ENCODE measurements around the gene FHL5.
"Not testable (repeated sequence)": the region's sequence is repeated elsewhere in the genome, so short reads cannot be mapped to it uniquely, and the experiment has no call there.

Gene FHL5, protein sequence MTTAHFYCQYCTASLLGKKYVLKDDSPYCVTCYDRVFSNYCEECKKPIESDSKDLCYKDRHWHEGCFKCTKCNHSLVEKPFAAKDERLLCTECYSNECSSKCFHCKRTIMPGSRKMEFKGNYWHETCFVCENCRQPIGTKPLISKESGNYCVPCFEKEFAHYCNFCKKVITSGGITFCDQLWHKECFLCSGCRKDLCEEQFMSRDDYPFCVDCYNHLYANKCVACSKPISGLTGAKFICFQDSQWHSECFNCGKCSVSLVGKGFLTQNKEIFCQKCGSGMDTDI

DNA sequence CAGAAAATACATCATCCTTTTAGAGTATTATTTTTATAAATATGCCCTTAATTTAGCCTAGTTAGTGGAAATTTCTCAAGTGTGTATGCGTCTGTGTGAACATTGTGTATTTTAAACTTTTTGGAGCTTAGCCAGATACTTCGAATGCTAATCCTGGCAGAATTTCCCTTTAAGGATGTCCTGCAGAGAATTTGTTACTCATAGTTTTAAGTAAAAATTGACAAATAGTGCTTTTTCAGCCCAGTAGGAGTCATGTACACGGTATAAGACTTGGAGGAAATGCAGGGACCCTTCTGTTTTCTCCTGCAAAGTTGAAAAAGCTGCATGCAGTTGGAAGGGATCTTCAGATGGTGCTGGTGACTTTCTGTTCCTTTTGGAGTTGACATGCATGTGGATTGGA is at the start of gene FHL5:
FHL5 (plus strand) TSS at position 243 of the 400 bp plus-strand sequence. CDS start 40,486 bp downstream, outside the sequence.
- in situ Hi-C loops (cut with HindIII; ENCODE audit: low sequenced_read_pairs): no loop called here

DNA sequence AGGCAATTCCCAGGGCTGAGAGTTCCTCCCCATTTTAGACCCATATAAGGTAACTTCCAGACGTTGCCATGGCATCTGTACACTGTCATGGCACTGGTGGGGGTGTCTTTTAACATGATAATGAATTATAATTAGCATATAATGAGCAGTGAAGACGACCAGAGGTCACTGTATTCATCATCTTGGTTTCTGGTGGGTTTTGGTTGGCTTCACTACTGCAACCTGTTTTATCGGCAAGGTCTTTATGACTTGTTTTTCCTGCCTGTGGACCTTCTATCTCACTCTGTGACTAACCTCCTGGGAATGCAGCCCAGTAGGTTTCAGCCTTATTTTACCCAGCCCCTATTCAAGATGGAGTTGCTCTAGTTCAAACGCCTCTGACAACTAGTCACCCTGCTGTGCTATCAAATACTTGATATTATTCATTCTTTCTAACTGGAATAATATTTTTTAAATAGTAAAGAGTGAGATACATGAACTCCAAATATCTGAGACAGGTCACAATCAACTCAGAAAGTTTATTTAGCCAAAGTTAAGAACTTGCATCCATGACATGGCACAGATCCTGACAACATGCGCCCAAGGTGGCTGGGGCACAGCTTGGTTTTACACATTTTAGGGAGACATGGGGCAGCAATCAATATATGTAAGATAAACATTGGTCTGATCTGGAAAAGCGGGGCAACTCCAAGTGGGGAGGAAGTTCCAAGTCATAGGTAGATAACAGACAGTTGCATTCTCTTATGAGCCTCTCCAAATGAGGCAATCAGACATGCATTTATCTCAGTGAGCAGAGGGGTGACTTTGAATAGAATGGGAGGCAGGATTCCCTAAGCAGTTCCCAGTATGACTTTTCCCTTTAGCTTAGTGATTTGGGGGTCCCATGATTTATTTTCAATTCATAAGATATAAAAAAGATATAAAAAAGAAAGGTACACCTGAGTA is 42.5 kb upstream of the FHL5 start:
- in situ Hi-C loops (cut with HindIII; ENCODE audit: low sequenced_read_pairs): no loop called here

DNA sequence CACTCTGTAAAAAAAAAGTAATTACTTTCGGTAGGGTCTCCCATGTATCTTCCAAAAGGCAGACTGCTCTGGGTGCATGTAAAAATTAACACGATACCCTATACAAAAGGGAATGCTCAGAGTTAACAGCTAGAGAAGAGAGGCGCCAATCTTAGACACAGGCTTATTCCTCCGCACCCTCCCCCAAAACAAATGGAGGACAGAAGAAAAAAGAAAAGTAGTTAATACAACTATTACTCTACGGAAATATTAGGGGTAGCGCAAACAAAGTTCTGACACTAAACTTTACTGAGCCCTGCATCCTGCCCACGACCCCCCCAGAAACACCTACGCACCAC is 41.7 kb upstream of the FHL5 start:
- in situ Hi-C loops (cut with HindIII; ENCODE audit: low sequenced_read_pairs): no loop called here

DNA sequence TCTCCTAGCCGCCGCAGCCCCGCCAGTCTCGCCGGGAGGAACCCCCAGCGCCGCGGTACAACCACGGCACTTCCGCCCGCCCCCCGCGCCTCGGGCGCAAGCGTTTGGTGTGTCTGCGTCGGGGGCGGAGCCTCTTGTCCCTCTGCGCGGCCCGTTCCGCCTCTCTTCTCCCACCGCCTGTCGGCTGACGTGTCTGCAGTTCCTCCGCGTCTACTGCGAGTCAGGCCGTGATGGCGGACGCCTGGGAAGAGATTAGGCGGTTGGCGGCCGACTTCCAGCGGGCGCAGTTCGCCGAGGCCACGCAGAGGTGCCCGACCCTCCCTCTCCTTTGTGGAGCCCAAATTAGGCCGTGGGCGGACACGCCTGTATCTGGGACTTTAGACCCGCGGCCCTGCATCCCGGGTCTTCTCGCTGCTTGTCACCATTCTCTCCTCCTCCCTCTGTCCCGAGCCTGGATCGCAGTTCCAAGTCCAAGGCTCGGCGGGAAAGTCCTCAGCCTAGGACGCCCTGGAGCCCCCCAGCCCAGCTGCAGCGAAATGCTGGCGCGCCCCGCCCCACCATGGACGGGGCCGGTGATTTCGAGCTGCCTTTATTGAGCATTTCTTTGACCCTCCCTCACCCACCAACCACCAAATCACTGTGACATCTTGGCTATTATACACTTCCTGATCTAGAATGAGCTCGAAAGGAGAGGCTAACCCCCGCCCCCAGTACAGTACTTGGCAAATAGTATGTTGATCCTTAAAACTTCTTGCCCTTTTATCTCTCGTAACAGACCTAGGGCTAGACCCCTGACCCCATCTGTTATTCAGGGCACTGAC is 41.1 kb upstream of the FHL5 start, which contains the start of gene UFL1:
UFL1 (plus strand) TSS at position 163 of the 821 bp plus-strand sequence; CDS start at position 231, 68 bp downstream.
- in situ Hi-C loops (cut with HindIII; ENCODE audit: low sequenced_read_pairs): no loop called here

DNA sequence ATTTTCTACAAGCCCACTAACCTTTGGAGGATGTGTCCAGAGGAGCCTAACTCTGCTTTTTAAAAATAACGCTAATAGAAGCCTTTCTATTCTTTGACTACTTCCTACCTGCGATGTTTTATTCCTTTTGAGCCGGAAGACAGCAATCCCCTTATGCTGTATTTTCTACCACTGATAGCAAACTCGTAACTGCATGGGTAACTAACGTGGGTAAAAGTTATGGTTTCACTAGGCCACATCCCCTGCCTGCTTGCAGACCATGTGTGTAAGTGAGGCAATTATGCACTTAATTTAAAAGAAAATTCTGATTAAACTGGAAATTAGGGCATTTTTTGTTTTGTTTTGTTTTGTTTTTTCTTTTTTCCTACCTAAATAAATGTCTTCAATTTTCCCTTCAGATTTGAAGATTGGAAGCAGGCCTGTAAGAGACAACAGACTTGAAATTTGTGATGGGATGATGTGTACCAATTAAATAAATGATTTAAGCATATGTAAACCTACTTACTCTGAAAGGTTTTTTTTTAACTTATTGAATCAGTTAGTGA is 40.4 kb upstream of the FHL5 start:
- in situ Hi-C loops (cut with HindIII; ENCODE audit: low sequenced_read_pairs): no loop called here

DNA sequence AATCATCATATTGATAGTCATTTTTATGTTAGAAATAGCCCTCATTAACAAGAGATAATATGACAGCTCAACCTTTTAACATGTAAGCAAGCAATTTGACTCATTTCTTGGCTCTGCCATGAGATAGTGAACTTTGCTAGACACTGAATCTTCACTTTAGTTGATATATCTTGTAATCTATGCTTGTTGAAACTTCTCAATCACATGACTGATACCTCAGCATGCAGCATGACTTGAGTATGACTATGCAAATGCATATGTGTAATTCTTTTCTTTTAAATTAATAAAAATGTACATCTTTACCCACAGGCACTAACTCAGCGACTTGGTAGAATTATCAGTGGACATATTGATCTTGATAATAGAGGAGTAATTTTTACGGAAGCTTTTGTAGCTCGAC is 34.7 kb upstream of the FHL5 start:
- in situ Hi-C loops (cut with HindIII; ENCODE audit: low sequenced_read_pairs): no loop called here

DNA sequence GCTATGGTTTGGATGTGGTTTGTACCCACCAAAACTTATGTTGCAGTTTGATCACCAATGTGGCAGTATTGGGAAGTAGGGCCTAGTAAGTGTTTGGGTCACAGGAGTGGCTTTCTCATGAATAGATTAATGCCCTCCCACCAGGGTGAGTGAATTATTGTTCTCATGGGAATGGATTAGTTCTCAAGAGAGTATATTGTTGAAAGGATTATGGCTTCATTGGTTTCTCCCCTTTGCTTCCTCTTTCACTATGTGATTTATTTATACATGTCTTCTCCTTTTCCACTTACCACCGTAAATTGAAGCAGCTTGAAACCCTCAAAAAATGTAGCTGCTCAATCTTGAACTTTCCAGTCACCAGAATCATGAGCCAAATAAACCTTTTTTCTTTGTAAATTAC is 30.5 kb upstream of the FHL5 start:
- in situ Hi-C loops (cut with HindIII; ENCODE audit: low sequenced_read_pairs): no loop called here

DNA sequence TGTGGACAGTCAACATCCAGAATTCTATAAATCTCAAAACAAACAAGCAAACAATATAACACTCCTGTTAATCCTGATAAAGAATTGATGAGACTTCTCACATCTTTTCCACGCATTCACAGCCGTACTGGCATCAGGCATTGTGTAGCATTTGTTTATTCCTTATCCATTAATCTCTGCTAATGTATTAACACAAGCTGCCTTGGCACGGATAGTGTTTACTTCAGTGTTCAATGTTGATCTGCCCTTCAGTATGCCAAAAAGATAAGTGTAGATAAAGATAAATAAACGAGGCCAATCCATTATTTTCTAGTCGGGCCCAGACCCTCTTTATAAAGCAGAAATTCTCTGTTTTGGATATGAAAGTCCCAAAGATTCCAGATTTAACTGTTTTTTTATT is 25.2 kb upstream of the FHL5 start:
- in situ Hi-C loops (cut with HindIII; ENCODE audit: low sequenced_read_pairs): no loop called here

DNA sequence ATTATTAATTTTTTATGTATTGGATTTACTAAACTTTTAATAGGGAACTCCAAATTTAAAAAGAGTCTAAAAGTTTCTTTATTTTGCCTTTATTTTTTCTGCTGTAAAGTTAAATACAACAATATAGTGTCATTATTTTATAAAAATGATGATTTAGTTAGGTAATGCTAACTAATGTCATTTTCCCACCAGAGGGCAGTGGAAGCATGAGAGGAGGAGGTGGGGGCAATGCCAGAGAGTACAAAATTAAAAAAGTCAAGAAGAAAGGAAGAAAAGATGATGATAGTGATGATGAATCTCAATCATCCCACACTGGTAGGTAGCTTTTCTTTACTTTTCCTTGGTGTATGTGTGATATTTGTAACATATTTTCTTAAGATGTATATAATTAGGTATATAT is 20.2 kb upstream of the FHL5 start:
- in situ Hi-C loops (cut with HindIII; ENCODE audit: low sequenced_read_pairs): no loop called here

DNA sequence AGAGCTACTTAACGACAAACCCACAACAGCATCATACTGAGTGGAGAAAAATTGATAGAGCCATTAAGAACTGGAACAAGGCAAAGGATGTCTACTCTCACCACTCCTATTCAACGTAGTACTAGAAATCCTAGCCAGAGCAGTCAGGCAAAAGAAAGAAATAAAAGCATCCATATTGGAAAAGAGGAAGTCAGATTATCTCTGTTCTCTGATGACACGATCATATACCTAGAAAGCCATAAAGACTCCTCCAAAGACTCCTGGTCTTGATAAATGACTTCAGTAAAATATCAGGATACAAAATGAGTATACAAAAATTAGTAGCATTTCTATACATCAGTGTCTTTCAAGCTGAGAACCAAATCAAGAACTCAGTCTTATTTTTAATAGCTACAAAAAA is 17.0 kb upstream of the FHL5 start:
- in situ Hi-C loops (cut with HindIII; ENCODE audit: low sequenced_read_pairs): no loop called here

DNA sequence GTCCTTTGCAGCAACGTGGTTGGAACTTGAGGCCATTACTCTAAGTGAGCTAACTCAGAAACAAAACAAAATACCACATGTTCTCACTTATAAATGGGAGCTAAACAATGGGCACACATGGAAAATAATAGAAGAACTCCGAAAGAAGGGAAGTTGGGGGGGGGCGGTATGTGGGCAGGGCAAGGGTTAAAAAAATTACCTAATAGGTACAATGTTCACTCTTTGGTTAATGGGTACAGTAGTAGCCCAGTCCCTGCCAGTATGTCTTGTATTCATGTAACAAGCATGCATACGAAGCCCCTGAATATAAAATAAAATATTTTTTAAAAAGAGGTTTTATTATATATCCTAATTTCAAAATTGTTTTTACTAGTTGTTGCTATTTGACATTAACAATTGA is 15.3 kb upstream of the FHL5 start:
- in situ Hi-C loops (cut with HindIII; ENCODE audit: low sequenced_read_pairs): no loop called here

DNA sequence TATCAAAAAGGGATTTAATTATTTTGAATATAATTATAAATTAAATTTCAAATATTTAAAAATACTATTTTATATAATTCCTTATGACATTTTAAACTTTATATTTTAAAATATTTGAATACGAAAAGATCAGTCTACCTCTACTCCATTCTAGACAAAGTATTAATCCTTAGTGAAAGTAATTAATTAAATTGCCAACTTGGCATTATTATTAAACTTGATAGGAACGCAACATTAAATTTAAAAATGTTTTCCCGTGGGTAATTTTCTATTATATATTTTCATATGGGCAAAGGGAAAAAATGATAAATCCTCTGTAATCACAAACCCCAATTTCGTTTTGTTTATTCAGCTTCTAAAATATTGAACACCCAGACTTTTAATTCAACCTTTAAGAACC is 8.4 kb upstream of the FHL5 start:
- in situ Hi-C loops (cut with HindIII; ENCODE audit: low sequenced_read_pairs): no loop called here

DNA sequence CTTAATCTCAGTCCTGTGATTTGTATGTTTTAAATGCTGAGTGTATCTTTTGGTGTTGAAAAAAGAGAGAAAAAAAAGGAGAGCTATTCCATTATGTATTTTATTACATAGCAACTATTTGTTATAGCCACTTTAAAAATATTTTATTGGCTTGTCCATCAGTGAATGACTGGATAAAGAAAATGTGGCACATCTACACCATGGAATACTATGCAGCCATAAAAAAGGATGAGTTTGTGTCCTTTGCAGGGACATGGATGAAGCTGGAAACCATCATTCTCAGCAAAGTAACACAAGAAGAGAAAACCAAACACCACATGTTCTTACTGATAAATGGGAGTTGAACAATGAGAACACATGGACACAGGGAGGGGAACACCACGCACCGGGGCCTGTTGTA is 3.2 kb upstream of the FHL5 start:
- in situ Hi-C loops (cut with HindIII; ENCODE audit: low sequenced_read_pairs): not testable (repeated sequence)

DNA sequence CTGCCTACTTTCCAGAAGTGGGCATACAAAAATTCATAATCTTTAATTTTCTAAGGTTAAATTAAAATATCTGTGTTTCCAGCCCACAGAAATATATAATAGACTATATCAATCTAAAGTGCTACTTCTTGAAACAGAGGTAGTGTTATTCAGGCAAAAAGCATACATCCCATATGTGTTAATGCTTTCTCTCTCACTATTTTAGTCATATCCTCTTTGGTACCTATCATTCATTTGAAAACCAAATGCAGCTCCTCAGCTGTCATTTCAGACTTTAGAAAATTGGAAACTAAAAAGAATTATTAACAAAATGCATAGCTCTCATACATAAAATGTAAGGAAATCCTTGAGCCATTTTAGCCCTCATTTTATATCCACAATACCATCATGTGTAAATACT is 925 bp downstream of the FHL5 start:
- in situ Hi-C loops (cut with HindIII; ENCODE audit: low sequenced_read_pairs): no loop called here

DNA sequence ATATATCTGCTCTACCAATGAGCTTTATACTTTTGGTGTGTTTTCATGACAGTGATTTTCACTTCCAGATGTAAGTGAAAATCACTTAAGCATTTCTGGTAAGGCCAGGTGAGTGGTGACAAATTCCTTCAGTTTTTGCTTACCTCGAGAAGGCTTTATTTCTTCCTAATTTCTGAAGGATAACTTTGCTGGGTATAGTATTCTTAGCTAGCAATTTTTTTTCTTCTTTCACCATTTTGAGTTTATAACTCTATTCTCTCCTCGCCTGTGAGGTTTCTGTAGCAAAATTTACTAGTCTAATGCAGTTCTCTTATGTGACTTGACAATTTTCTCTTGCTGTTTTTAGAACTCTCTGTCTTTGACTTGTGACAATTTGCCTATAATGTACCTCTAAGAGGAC is 7.1 kb downstream of the FHL5 start:
- in situ Hi-C loops (cut with HindIII; ENCODE audit: low sequenced_read_pairs): no loop called here

DNA sequence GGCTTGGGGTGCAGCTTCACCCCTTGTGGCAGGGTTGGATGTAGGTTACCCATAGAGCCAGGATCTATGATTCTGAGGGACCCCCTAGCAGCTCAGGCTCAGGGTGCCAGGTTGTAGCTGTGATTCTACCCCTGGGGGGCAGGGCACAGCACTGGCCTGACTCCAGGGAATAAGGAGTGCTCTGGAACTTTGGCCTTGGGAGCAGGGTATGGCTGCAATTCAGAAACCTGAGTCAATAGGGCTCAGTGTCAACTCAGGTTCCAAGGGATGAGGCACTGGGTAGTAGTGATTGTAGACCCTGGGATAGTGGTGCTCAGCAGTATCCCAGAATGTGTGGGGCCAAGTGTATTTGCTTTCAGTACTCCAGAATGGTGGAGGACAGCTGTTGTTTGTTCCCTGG is 8.6 kb downstream of the FHL5 start:
- in situ Hi-C loops (cut with HindIII; ENCODE audit: low sequenced_read_pairs): no loop called here

DNA sequence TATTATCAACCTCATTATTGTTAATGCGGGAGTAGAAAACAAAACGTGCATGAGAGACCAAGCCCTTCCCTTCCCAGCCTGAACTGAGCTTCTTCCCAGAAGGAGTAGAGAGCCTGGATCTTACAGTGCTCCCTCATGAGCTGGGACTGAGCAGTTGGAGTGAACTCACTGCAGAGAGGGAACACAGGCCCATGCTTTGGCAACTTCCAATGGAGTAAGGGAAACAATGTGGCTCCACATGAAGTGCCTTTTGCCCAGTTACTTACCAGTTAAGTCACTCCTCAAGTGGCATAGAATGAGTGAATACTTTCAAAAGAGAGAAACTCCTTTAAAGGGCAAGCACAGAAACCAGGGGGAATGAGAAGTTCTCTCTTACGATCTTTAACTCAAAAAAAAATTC is 12.4 kb downstream of the FHL5 start:
- in situ Hi-C loops (cut with HindIII; ENCODE audit: low sequenced_read_pairs): no loop called here

DNA sequence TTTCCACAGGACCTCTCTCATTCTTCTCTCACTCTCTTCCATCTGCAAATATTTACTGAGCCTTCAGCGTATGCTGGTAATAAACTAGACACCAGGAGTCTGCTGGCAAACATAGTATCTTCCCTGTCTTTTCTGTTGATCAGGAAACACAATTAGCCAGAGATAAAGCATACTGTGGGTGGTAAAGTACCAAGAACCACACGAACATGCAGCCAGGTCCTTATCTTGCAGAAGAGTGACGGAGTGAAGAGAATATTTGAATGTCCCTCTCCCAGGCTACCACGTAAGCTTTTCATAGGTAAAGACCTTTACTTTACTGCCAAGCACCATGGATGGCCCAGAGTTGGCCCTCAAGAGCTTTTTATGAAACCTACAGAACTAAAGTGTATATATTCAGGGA is 13.3 kb downstream of the FHL5 start:
- in situ Hi-C loops (cut with HindIII; ENCODE audit: low sequenced_read_pairs): no loop called here

DNA sequence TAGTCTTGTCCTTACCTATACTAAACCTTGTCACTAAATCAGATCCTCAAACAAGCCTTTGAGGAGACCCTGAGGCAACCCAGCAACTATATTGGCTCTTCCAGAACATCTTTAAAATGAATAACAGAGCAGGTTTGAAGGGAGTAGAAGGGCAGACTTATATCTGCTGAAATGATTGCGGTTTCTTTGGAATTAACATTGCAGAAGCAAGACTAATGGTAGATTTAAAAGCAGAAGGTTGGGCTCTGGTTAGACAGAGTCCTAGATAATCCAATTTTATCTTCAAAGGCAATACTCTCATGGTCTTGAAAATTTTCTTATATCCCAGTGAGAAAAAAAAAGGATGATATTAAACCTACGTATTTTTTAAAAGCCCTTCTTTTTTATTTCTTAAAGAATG is 19.1 kb downstream of the FHL5 start:
- in situ Hi-C loops (cut with HindIII; ENCODE audit: low sequenced_read_pairs): no loop called here

DNA sequence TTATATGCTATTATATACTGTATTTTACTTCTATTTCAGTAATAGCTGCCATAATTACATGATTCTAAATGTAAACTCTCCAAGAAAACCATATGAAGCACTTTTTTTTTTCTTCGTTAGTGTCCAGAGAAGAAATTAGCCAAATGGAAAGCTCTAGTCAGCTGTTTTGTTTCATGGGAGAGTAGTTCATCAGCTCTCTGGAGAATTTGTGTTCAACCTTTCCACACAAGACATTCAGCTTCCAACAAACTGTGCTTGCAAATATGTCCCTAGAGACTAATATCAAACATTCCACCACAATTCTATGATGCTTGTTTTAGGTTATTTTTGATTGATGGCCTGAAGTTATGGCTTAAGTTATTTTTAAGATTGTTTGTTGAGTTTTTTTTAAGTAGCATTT is 19.5 kb downstream of the FHL5 start:
- in situ Hi-C loops (cut with HindIII; ENCODE audit: low sequenced_read_pairs): no loop called here

DNA sequence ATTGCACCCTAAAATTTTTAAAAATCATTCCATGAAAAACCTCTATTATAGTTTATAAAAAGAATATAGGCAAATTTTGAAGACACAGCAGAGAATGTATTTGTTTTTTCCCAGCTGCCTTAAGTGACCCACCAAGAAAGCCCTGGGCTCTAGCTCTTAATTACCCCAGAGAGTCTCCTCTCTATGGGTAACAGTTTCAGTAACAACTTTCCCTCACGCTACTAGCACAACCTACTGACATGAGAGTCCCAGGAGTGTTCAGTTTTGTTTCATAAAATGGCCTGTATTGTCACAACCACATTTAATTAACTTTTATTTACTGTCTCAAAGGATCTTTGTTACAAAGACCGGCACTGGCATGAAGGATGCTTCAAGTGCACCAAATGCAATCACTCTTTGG is 41.5 kb downstream of the FHL5 start:
- in situ Hi-C loops (cut with HindIII; ENCODE audit: low sequenced_read_pairs): no loop called here
